ENCODE data around the gene HCRTR1. TPM values are rescaled to one million over a fixed set of nuclear protein-coding genes. Genes with fewer than 3 reads are reported as not detected.
"Not testable (repeated sequence)": the region's sequence is repeated elsewhere in the genome, so short reads cannot be mapped to it uniquely, and the experiment has no call there.

The HCRTR1 gene
- total RNA-seq, 4 donors from 2014 or later = 0.21 to 2.5 TPM; not detected in 2

DNA sequence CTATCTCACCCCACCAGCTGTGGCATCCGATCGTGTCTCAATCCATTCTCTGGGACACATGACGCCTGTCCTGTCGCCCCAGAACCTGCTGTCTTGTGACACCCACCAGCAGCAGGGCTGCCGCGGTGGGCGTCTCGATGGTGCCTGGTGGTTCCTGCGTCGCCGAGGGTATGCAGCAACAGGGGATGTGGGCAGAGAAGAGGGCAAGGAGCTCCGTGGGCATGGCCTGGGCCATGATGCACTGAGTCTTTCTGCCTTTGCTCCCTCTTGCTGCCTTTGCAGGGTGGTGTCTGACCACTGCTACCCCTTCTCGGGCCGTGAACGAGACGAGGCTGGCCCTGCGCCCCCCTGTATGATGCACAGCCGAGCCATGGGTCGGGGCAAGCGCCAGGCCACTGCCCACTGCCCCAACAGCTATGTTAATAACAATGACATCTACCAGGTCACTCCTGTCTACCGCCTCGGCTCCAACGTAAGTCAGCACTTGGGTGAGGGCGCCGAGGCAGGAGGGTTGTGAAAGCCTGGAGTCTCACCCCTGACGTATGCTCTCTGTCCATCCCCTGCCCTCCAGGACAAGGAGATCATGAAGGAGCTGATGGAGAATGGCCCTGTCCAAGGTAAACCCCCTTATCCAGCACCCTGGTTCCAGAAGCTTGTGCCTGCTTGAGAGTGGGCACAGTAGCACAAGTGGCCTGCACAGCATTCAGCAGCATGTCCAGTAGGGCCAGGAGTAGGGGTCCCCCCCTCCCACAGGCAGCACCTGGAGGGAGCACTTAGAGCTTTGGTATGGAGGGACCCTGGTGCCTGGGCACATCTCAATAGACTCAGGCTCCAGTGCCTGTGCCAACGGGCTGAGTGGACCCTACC, 32.4 kb upstream of the HCRTR1 start:
- H3K4me3 ChIP-seq = no peak overlapping the region

GRCh38 chr1:31585736-31586365, 31.6 kb upstream of the HCRTR1 start:
- Histone ChIP-seq H3K9me3 (no peaks in the 10 kb centered on the region), H3K4me1 (peaks cover 0 to 61% (median 23%) of the 10 kb centered on the region in 4 donors), H3K36me3 (no peaks in the 10 kb centered on the region), H3K27ac (peak overlapping the region in 2 of 4 donors; percentile 11 to 64), H3K4me3 (no peak overlapping the region), H3K27me3 (peaks cover 0 to 29% of the 10 kb centered on the region in 2 donors)
- no peak for TF ChIP-seq EP300 (IDR thresholded peaks at IDR 0.05)
- no peak for TF ChIP-seq CTCF (IDR thresholded peaks at IDR 0.05)
- TF ChIP-seq POLR2A (IDR thresholded peaks at IDR 0.05) = no peak
- 79 to 88% methylated on average over 10 to 11 of the region's 11 CpGs for WGBS, 2 donors
- no peak for DNase-seq (ENCODE audit: low spot score in 2 of 2)

More for the DNA sequence above, 32.4 kb upstream of the HCRTR1 start:
- Histone ChIP-seq H3K9me3 (no peaks in the 10 kb centered on the region), H3K27me3 (peaks cover 0 to 29% of the 10 kb centered on the region in 2 donors), H3K36me3 (no peaks in the 10 kb centered on the region), H3K27ac (peak overlapping the region in 2 of 4 donors; percentile 60 to 64), H3K4me1 (peaks cover 0 to 69% (median 27%) of the 10 kb centered on the region in 4 donors)
- no peak for DNase-seq (ENCODE audit: low spot score in 2 of 2)
- WGBS, 2 donors = 90 to 91% methylated on average over 23 to 27 of the region's 27 CpGs
- no peak for TF ChIP-seq CTCF (IDR thresholded peaks at IDR 0.05)
- no peak for TF ChIP-seq EP300 (IDR thresholded peaks at IDR 0.05)
- no peak for TF ChIP-seq POLR2A (IDR thresholded peaks at IDR 0.05)

DNA sequence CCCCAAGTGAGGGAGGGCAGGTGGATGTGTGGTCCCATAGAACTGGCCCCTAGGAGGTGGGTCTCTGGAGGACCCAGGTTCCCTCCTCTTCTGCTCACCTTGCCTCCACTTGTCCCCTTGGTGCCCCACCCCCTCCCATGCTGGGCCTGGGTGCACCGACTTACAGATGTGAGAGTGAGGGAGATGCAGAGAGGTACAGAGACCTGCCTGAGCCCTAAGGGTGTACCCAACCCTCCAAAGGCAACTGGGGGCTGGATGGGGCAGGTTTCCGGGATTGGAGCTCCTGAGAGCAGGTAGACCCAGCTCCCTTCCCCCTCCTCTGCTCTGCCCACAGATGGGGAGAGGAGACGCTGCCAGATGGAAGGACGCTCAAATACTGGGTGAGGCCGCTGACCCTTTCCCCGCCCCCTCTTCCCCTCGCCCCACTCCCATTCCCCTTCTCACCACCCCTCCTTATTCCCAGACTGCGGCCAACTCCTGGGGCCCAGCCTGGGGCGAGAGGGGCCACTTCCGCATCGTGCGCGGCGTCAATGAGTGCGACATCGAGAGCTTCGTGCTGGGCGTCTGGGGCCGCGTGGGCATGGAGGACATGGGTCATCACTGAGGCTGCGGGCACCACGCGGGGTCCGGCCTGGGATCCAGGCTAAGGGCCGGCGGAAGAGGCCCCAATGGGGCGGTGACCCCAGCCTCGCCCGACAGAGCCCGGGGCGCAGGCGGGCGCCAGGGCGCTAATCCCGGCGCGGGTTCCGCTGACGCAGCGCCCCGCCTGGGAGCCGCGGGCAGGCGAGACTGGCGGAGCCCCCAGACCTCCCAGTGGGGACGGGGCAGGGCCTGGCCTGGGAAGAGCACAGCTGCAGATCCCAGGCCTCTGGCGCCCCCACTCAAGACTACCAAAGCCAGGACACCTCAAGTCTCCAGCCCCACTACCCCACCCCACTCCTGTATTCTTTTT, 30.8 kb upstream of the HCRTR1 start:
- Histone ChIP-seq H3K4me3 (no peak overlapping the region), H3K36me3 (no peaks in the 10 kb centered on the region), H3K9me3 (no peaks in the 10 kb centered on the region), H3K27ac (peak overlapping the region in 3 of 4 donors; percentile 45 to 70 (median 64)), H3K4me1 (peaks cover 0 to 58% (median 23%) of the 10 kb centered on the region in 4 donors), H3K27me3 (peaks cover 0 to 29% of the 10 kb centered on the region in 2 donors)
- no peak for TF ChIP-seq CTCF (IDR thresholded peaks at IDR 0.05)
- no peak for DNase-seq (ENCODE audit: low spot score in 2 of 2)
- WGBS, 2 donors = 50 to 62% methylated on average over 36 to 39 of the region's 47 CpGs

GRCh38 chr1:31587328-31587699, 30.2 kb upstream of the HCRTR1 start:
- DNase-seq (ENCODE audit: low spot score in 2 of 2); H3K4me3 ChIP-seq; H3K9me3 ChIP-seq; H3K36me3 ChIP-seq: not testable (repeated sequence)
- 84 to 87% methylated on average over 5 of the region's 5 CpGs for WGBS, 2 donors
- peaks cover 0 to 51% (median 23%) of the 10 kb centered on the region in 4 donors for H3K4me1 ChIP-seq
- H3K27me3 ChIP-seq = peaks cover 0 to 29% of the 10 kb centered on the region in 2 donors
- peak overlapping the region in 2 of 4 donors; percentile 70 to 77 for H3K27ac ChIP-seq

- Histone ChIP-seq H3K27ac (peak overlapping the region; percentile 3 to 77 (median 66)), H3K36me3 (no peaks in the 10 kb centered on the region), H3K4me3 (no peak overlapping the region), H3K9me3 (no peaks in the 10 kb centered on the region), H3K4me1 (peaks cover 0 to 49% (median 23%) of the 10 kb centered on the region in 4 donors), H3K27me3 (peaks cover 0 to 29% of the 10 kb centered on the region in 2 donors)
- TF ChIP-seq EP300 (IDR thresholded peaks at IDR 0.05) (no peak), CTCF (IDR thresholded peaks at IDR 0.05) (peak; percentile 42 to 58 (median 49))
- DNase-seq (ENCODE audit: low spot score in 2 of 2) = no peak
- 48 to 53% methylated on average over 11 to 14 of the region's 14 CpGs for WGBS, 2 donors
Observed at GRCh38 chr1:31587720-31588423, 29.6 kb upstream of the HCRTR1 start.

Measured in tibial nerve (tissue), 4 donors.